ENCODE measurements around the gene EXD3. TPM values are rescaled to one million over a fixed set of nuclear protein-coding genes. Genes with fewer than 3 reads are reported as not detected.

Gene EXD3
- total and polyA plus RNA-seq, 9 of the 15 experiments (the other 6 are each of a cell fraction or from before 2014, with no cell fraction given), result 0.29 to 12.5 (median 3.9) TPM

- TF ChIP-seq CHD7 (IDR thresholded peaks at IDR 0.05; ENCODE audit: low read depth, low read length) (no peak), ZNF592 (IDR thresholded peaks at IDR 0.05) (no peak), SNAPC5 (CRISPR knock-in tag; IDR thresholded peaks at IDR 0.05) (no peak), ATF2 (CRISPR knock-in tag; IDR thresholded peaks at IDR 0.05) (no peak), C11orf30 (IDR thresholded peaks at IDR 0.05; ENCODE audit: low read depth) (peak; percentile 87), USF2 (CRISPR knock-in tag; IDR thresholded peaks at IDR 0.05) (no peak), MAFG (tag; conservative IDR thresholded peaks at IDR 0.05) (peak; percentile 72), RFX5 (IDR thresholded peaks at IDR 0.05; ENCODE audit: low read depth, low read length) (no peak), RCOR1 (IDR thresholded peaks at IDR 0.05; ENCODE audit: borderline replicate concordance in 1 of 2, low read depth in 2 of 2, low read length in 2 of 2) (no peak), HDGF (IDR thresholded peaks at IDR 0.05) (no peak)
These were observed 17.3 kb downstream of the EXD3 start (continued) for GRCh38 chr9:137405677-137406081.
